Thyroid gland (tissue), 4 donors: ENCODE data around the gene CNTLN. TPM values are rescaled to one million over a fixed set of nuclear protein-coding genes. Genes with fewer than 3 reads are reported as not detected.

Experiments used
- DNase-seq, 2 donors: peaks; one replicate each; pipeline ENCODE4 v3.0.0-alpha.2; 2019
- H3K27ac ChIP-seq, 3 donors: fragments of 200-600 bp; sonication (generic); 1 replicate in 2 of 3; 2 replicates in 1 of 3; pipeline ENCODE4 v1.5.1; 2016 to 2019; ENCODE audit warnings: mild to moderate bottlenecking in 1 of 3, moderate library complexity in 1 of 3
- H3K27me3 ChIP-seq: fragments of 200-600 bp; sonication (generic); one replicate; pipeline ENCODE4 v1.5.1; 2019
- H3K36me3 ChIP-seq, 2 donors: fragments of 200-600 bp; sonication (generic); one replicate each; pipeline ENCODE4 v1.5.1; 2016 to 2019
- H3K4me1 ChIP-seq, 2 donors: fragments of 200-600 bp; sonication (generic); one replicate each; pipeline ENCODE4 v1.5.1; 2017 to 2019
- H3K4me3 ChIP-seq, 3 donors: fragments of 200-600 bp; sonication (generic); replicated peaks in 1 of 3; 1 replicate in 2 of 3; 2 replicates in 1 of 3; pipeline ENCODE4 v1.5.1; 2016; ENCODE audit warnings: mild to moderate bottlenecking in 1 of 3
- H3K9me3 ChIP-seq: fragments of 200-600 bp; sonication (generic); one replicate; pipeline ENCODE4 v1.5.1; 2017
- POLR2A ChIP-seq, 2 donors: fragments of 450-650 bp; IDR thresholded peaks; one replicate each; pipeline ENCODE4 v1.6.1; 2017; ENCODE audit warnings: antibody characterized with exemption in 2 of 2, mild to moderate bottlenecking in 2 of 2, moderate library complexity in 1 of 2
- WGBS, 2 donors: methylation state at CpG; one replicate each; pipeline ENCODE4 v1.1.5; 2017; 5-methylcytosine and 5-hydroxymethylcytosine counted together
- intact Hi-C: fragments of 100-400 bp; cut with DNase I; formaldehyde crosslinking; loops from one replicate; pipeline ENCODE4 v1.15.1; 2023
- total RNA-seq, 4 donors: library from RNA; depleted of rRNA; stranded (reverse); fragments of >200 nt; gene quantifications; one replicate each; pipeline ENCODE4 v1.2.3, GENCODE V29; 2016
- TF ChIP-seq, protein P1 (sequence below), 6 experiments: fragments of 200-600 bp in 3 of 6; fragments of 450-650 bp in 3 of 6; sonication (generic) in 3 of 6; IDR thresholded peaks; one replicate each; pipeline ENCODE4 v1.5.1; 2016 to 2019; ENCODE audit warnings: antibody characterized with exemption in 6 of 6, mild to moderate bottlenecking in 2 of 6, inconsistent platforms in 1 of 6, moderate library complexity in 1 of 6

Gene CNTLN, protein sequence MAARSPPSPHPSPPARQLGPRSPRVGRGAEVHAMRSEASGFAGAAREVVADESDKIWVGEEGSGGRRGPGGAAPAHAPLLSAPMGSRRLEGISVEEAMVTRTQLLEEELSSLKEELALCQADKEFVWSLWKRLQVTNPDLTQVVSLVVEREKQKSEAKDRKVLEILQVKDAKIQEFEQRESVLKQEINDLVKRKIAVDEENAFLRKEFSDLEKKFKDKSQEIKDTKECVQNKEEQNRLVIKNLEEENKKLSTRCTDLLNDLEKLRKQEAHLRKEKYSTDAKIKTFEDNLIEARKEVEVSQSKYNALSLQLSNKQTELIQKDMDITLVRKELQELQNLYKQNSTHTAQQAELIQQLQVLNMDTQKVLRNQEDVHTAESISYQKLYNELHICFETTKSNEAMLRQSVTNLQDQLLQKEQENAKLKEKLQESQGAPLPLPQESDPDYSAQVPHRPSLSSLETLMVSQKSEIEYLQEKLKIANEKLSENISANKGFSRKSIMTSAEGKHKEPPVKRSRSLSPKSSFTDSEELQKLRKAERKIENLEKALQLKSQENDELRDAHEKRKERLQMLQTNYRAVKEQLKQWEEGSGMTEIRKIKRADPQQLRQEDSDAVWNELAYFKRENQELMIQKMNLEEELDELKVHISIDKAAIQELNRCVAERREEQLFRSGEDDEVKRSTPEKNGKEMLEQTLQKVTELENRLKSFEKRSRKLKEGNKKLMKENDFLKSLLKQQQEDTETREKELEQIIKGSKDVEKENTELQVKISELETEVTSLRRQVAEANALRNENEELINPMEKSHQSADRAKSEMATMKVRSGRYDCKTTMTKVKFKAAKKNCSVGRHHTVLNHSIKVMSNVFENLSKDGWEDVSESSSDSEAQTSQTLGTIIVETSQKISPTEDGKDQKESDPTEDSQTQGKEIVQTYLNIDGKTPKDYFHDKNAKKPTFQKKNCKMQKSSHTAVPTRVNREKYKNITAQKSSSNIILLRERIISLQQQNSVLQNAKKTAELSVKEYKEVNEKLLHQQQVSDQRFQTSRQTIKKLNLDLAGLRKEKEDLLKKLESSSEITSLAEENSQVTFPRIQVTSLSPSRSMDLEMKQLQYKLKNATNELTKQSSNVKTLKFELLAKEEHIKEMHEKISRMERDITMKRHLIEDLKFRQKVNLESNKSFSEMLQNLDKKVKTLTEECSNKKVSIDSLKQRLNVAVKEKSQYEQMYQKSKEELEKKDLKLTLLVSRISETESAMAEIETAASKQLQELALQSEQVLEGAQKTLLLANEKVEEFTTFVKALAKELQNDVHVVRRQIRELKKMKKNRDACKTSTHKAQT (N-terminal part only)
- total RNA-seq, result 10 to 100 TPM in 3 of 4 donors, 1 to 10 TPM in 1; 10.0 to 16.1 (median 12.2) TPM

DNA sequence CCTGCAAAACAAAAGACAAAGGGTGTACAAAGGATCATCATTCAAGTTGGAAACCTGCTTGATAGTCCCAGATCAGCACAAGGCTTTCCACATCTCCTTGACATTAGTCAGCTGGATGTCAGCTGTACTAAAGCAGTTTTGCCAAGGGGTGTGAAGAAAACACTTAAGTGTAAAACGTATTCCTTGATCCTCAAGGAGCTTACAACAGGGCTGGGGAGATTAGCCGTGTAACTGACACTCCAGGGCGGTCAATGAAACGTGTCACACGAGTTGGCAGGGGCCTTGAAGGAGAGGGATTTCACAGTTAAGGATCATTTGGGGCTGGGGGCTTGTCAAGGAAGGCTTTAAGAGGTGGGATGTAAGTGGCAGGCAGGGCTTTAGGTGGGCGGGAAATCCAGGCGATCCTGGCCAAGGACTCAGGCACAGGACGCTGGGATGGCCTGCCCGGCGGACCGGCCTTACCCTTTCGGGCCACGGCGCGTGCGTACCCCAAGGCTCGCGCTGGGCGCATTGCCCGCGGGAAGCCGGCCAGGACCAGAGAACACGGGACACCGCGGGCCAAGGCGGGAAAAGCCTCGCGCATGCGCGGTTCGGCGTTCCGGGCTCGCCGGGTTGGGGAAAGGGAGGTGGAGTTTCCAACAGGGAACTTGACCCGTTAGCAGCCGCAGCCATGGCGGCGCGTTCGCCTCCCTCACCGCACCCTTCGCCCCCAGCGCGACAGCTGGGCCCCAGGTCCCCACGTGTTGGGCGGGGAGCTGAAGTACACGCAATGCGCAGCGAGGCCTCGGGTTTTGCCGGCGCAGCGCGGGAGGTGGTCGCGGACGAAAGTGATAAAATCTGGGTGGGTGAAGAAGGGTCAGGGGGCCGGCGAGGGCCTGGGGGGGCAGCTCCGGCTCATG, at the start of gene CNTLN:
Gene CNTLN, plus strand, starts transcription at position 645 of the 899 bp plus-strand sequence. Its CDS starts 26 bp downstream, at position 671.
- H3K27ac ChIP-seq, result peak within 1 kb of the TSS; percentile 58 to 92 (median 82)
- peak; percentile 95 to 98 for DNase-seq
- H3K9me3 ChIP-seq, result no peaks in the 10 kb centered on the region
- intact Hi-C loops, result no loop called here
- TF ChIP-seq, protein P1, sequence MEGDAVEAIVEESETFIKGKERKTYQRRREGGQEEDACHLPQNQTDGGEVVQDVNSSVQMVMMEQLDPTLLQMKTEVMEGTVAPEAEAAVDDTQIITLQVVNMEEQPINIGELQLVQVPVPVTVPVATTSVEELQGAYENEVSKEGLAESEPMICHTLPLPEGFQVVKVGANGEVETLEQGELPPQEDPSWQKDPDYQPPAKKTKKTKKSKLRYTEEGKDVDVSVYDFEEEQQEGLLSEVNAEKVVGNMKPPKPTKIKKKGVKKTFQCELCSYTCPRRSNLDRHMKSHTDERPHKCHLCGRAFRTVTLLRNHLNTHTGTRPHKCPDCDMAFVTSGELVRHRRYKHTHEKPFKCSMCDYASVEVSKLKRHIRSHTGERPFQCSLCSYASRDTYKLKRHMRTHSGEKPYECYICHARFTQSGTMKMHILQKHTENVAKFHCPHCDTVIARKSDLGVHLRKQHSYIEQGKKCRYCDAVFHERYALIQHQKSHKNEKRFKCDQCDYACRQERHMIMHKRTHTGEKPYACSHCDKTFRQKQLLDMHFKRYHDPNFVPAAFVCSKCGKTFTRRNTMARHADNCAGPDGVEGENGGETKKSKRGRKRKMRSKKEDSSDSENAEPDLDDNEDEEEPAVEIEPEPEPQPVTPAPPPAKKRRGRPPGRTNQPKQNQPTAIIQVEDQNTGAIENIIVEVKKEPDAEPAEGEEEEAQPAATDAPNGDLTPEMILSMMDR (IDR thresholded peaks at IDR 0.05), result no peak
- peak in 1 of 2 donors; percentile 68 for TF ChIP-seq POLR2A (IDR thresholded peaks at IDR 0.05)
- peak within 1 kb of the TSS; percentile 65 to 98 (median 97) for H3K4me3 ChIP-seq
- WGBS, 2 donors, result 4 to 7% methylated on average over 18 to 32 of the region's 61 CpGs
- H3K36me3 ChIP-seq, result no peaks in the 10 kb centered on the region
- H3K27me3 ChIP-seq, result no peaks in the 10 kb centered on the region
- peaks cover 5 to 13% of the 10 kb centered on the region in 2 donors for H3K4me1 ChIP-seq

DNA sequence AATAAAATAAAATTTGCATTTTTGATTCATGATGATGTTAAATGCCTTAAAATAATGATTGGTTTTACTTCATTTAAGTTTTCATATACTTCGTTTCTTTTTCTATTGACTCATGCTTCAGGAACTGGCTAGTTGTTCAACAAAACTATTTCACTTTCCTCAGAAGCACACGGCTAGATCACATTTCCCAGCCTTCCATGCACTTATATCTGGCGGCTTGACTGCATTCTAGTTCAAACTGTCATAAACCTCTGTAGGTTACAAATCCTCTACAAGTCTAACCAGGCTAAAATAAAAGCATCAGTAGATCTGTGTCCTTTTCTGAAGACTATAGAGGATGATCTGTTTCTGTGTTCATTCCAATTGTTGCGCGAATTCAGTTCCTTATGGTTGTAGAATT, 46.3 kb upstream of the CNTLN start:
- H3K9me3 ChIP-seq, result no peaks in the 10 kb centered on the region
- intact Hi-C loops, result no loop called here
- no peaks in the 10 kb centered on the region for H3K4me1 ChIP-seq
- 92 to 93% methylated on average over 5 of the region's 5 CpGs for WGBS, 2 donors
- no peak overlapping the region for H3K27ac ChIP-seq
- TF ChIP-seq, protein P1 (IDR thresholded peaks at IDR 0.05), result no peak
- no peak for TF ChIP-seq POLR2A (IDR thresholded peaks at IDR 0.05)
- H3K4me3 ChIP-seq, result no peak overlapping the region
- H3K36me3 ChIP-seq, result no peaks in the 10 kb centered on the region
- H3K27me3 ChIP-seq, result no peaks in the 10 kb centered on the region
- DNase-seq, result no peak

DNA sequence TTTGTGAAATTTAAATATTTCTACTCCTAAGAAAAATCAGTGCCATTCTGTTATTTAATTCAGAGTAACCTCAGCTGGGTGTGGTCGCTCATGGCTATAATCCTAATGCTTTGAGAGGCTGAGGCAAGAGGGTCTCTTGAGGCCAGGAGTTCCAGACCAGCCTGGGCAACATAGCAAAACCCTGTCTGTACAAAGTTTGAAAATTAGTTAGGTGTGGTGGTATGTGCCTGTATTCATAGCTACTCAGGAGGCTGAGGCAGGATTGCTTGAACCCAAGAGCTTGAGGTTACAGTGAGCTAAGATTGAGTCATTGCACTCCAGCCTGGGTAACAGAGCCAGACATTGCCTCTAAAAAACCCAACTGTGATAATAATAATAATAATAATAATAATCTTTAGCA, 44.8 kb upstream of the CNTLN start:
- WGBS, 2 donors, result 95 to 97% methylated on average over 1 of the region's 1 CpG
- Histone ChIP-seq H3K4me1 (no peaks in the 10 kb centered on the region), H3K27ac (no peak overlapping the region), H3K36me3 (no peaks in the 10 kb centered on the region), H3K4me3 (no peak overlapping the region), H3K27me3 (no peaks in the 10 kb centered on the region), H3K9me3 (no peaks in the 10 kb centered on the region)
- intact Hi-C loops, result no loop called here
- no peak for TF ChIP-seq POLR2A (IDR thresholded peaks at IDR 0.05)
- TF ChIP-seq, protein P1 (IDR thresholded peaks at IDR 0.05), result no peak
- DNase-seq, result no peak

DNA sequence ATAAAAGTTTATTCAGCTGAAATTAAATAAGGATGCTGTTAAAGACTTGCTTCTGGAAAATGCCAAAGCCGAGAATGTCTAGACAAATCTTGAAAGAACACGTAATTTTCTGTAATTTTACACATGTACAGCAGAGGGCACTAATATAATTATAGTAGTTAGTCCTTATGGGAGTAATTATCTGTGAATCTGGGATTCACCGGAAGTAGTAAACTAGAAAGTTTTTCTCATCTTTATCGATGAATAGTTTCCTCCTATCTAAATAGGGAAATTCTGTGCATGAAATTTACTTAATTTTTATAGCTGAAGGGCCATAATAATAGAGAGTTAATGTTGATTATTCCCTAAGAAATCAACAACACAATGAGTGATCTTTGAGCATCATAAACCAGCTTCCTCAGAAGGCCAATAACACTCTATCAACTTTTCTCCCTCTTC, 18.4 kb upstream of the CNTLN start:
- intact Hi-C loops, result loop anchor here (10.0 kb wide), 1 partner anchor 348 kb away; no protein-coding TSS in a partner anchor
- no peaks in the 10 kb centered on the region for H3K9me3 ChIP-seq
- H3K4me1 ChIP-seq, result no peaks in the 10 kb centered on the region
- H3K27ac ChIP-seq, result no peak overlapping the region
- TF ChIP-seq, protein P1 (IDR thresholded peaks at IDR 0.05), result peak in 3 of 6 experiments; percentile 47 to 51 (median 47)
- no peak for TF ChIP-seq POLR2A (IDR thresholded peaks at IDR 0.05)
- 20 to 31% methylated on average over 4 of the region's 4 CpGs for WGBS, 2 donors
- H3K4me3 ChIP-seq, result no peak overlapping the region
- H3K27me3 ChIP-seq, result no peaks in the 10 kb centered on the region
- DNase-seq, result no peak
- no peaks in the 10 kb centered on the region for H3K36me3 ChIP-seq
